Thyroid gland (tissue), 4 donors: Measurements from ENCODE around the gene PBX2. TPM values are rescaled to one million over a fixed set of nuclear protein-coding genes. Genes with fewer than 3 reads are reported as not detected.

Experiments used
- DNase-seq, 2 donors: peaks; one replicate each; pipeline ENCODE4 v3.0.0-alpha.2; 2019
- H3K27ac ChIP-seq, 3 donors: fragments of 200-600 bp; sonication (generic); 1 replicate in 2 of 3; 2 replicates in 1 of 3; pipeline ENCODE4 v1.5.1; 2016 to 2019; ENCODE audit warnings: mild to moderate bottlenecking in 1 of 3, moderate library complexity in 1 of 3
- H3K27me3 ChIP-seq: fragments of 200-600 bp; sonication (generic); one replicate; pipeline ENCODE4 v1.5.1; 2019
- H3K36me3 ChIP-seq, 2 donors: fragments of 200-600 bp; sonication (generic); one replicate each; pipeline ENCODE4 v1.5.1; 2016 to 2019
- H3K4me1 ChIP-seq, 2 donors: fragments of 200-600 bp; sonication (generic); one replicate each; pipeline ENCODE4 v1.5.1; 2017 to 2019
- H3K4me3 ChIP-seq, 3 donors: fragments of 200-600 bp; sonication (generic); replicated peaks in 1 of 3; 1 replicate in 2 of 3; 2 replicates in 1 of 3; pipeline ENCODE4 v1.5.1; 2016; ENCODE audit warnings: mild to moderate bottlenecking in 1 of 3
- H3K9me3 ChIP-seq: fragments of 200-600 bp; sonication (generic); one replicate; pipeline ENCODE4 v1.5.1; 2017
- POLR2A ChIP-seq, 2 donors: fragments of 450-650 bp; IDR thresholded peaks; one replicate each; pipeline ENCODE4 v1.6.1; 2017; ENCODE audit warnings: antibody characterized with exemption in 2 of 2, mild to moderate bottlenecking in 2 of 2, moderate library complexity in 1 of 2
- WGBS, 2 donors: methylation state at CpG; one replicate each; pipeline ENCODE4 v1.1.5; 2017; 5-methylcytosine and 5-hydroxymethylcytosine counted together
- intact Hi-C: fragments of 100-400 bp; cut with DNase I; formaldehyde crosslinking; loops from one replicate; pipeline ENCODE4 v1.15.1; 2023
- total RNA-seq, 4 donors: library from RNA; depleted of rRNA; stranded (reverse); fragments of >200 nt; gene quantifications; one replicate each; pipeline ENCODE4 v1.2.3, GENCODE V29; 2016
- TF ChIP-seq, protein P1 (sequence below), 6 experiments: fragments of 200-600 bp in 3 of 6; fragments of 450-650 bp in 3 of 6; sonication (generic) in 3 of 6; IDR thresholded peaks; one replicate each; pipeline ENCODE4 v1.5.1; 2016 to 2019; ENCODE audit warnings: antibody characterized with exemption in 6 of 6, mild to moderate bottlenecking in 2 of 6, inconsistent platforms in 1 of 6, moderate library complexity in 1 of 6

The PBX2 gene, protein sequence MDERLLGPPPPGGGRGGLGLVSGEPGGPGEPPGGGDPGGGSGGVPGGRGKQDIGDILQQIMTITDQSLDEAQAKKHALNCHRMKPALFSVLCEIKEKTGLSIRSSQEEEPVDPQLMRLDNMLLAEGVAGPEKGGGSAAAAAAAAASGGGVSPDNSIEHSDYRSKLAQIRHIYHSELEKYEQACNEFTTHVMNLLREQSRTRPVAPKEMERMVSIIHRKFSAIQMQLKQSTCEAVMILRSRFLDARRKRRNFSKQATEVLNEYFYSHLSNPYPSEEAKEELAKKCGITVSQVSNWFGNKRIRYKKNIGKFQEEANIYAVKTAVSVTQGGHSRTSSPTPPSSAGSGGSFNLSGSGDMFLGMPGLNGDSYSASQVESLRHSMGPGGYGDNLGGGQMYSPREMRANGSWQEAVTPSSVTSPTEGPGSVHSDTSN
- total RNA-seq: 10 to 100 TPM; 66.0 to 93.4 (median 74.2) TPM

DNA sequence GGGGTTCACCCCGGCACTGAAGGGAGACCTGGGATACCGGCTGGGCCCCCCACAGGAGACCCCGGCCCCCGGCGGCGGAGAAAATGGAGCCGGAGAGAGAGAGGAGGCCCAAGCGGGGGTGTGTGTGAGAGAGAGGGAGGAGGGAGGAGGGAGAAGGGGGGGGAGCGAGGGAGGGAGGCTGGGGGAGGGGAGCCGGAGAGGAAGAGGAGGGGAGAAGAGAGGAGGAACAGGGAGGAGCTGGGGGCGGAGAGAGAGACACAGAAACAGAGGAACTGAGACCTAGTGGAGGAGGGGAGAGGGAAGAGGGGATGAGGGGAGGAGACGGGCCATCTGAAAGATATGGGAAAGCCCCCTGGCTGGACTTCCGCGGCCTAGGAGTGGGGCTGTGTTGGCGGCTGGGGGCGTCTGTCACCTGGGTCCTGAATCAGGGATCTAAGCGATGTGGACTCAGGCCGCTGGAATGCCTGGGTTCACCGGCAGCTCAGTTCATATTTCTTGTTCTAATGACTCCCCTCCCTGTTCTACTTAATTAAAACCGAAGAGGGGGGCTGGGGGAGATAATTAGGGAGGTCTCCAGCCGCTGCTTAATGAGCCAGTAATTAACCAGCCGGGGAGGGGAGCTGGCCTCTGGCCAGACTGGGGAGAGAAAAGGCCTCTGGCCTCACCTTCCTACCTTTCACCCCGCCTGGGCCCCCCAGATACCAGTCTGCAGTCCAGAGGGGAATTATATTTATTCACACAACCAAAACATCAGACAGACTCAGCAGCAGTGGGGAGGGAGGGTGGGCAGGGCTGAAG lies at the start of gene PBX2:
PBX2 (minus strand) TSS at position 149 of the 798 bp plus-strand sequence. CDS start 287 bp downstream, outside the sequence.
- intact Hi-C loops: no loop called here
- H3K4me1 ChIP-seq: peaks cover 29 to 60% of the 10 kb centered on the region in 2 donors
- 2% methylated on average over 17 to 23 of the region's 23 CpGs for WGBS, 2 donors

DNA sequence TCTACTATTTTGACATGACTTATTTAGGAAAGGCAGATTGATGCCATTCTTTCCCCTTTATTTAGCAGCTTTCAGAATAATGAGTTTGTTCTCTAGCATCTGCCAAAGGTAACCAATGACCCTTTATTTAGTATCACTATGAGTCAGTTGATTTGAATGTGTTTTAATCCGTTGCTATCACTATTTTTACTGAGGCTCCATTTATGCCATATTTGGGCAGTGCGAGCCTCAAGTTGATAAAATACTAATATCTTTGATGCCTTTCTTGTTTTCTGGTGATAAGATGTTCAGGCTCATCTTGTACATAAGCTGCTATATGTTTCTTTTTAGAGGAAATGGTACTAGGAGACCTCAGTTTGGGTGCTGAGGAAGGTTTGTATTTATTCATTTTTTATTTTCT lies 49.5 kb upstream of the PBX2 start:
- H3K27me3 ChIP-seq: no peaks in the 10 kb centered on the region
- no peaks in the 10 kb centered on the region for H3K9me3 ChIP-seq
- WGBS, 2 donors: 88 to 93% methylated on average over 2 of the region's 2 CpGs
- DNase-seq: no peak
- peaks cover 0 to 6% of the 10 kb centered on the region in 2 donors for H3K4me1 ChIP-seq
- no peak overlapping the region for H3K4me3 ChIP-seq
- TF ChIP-seq, protein P1, sequence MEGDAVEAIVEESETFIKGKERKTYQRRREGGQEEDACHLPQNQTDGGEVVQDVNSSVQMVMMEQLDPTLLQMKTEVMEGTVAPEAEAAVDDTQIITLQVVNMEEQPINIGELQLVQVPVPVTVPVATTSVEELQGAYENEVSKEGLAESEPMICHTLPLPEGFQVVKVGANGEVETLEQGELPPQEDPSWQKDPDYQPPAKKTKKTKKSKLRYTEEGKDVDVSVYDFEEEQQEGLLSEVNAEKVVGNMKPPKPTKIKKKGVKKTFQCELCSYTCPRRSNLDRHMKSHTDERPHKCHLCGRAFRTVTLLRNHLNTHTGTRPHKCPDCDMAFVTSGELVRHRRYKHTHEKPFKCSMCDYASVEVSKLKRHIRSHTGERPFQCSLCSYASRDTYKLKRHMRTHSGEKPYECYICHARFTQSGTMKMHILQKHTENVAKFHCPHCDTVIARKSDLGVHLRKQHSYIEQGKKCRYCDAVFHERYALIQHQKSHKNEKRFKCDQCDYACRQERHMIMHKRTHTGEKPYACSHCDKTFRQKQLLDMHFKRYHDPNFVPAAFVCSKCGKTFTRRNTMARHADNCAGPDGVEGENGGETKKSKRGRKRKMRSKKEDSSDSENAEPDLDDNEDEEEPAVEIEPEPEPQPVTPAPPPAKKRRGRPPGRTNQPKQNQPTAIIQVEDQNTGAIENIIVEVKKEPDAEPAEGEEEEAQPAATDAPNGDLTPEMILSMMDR (IDR thresholded peaks at IDR 0.05): no peak
- no peak for TF ChIP-seq POLR2A (IDR thresholded peaks at IDR 0.05)
- H3K27ac ChIP-seq: no peak overlapping the region
- intact Hi-C loops: no loop called here
- no peaks in the 10 kb centered on the region for H3K36me3 ChIP-seq

More for the DNA sequence above, at the start of gene PBX2:
- peak within 1 kb of the TSS; percentile 97 to 99 (median 98) for H3K27ac ChIP-seq
- peaks cover 6 to 13% of the 10 kb centered on the region in 2 donors for H3K36me3 ChIP-seq
- no peaks in the 10 kb centered on the region for H3K9me3 ChIP-seq
- no peaks in the 10 kb centered on the region for H3K27me3 ChIP-seq
- peak; percentile 96 for DNase-seq
- H3K4me3 ChIP-seq: peak within 1 kb of the TSS; percentile 40 to 64 (median 40)
- peak in 1 of 2 donors; percentile 86 for TF ChIP-seq POLR2A (IDR thresholded peaks at IDR 0.05)
- TF ChIP-seq, protein P1 (IDR thresholded peaks at IDR 0.05): no peak

DNA sequence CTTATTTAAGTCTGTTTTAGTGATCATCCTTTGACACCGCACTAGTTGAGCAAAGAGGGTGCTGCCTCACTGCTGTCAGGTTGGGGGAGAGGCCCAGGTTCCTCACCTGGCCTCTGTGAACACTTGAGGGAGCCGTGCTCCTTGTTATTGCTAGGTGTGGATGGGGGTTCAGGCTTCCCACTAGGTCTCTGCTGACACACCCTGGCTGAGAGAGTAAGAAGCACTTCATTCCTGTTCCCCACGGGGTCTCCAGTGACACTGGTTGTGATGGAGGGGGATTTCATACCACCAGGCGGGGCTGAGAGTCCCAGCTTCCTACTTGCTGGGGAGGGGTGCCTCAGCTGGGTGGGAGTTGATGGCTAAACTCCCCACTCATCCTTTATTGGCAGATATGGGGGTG lies 44.9 kb upstream of the PBX2 start:
- Histone ChIP-seq H3K4me3 (no peak overlapping the region), H3K27ac (no peak overlapping the region), H3K4me1 (no peaks in the 10 kb centered on the region), H3K36me3 (no peaks in the 10 kb centered on the region), H3K27me3 (no peaks in the 10 kb centered on the region), H3K9me3 (no peaks in the 10 kb centered on the region)
- intact Hi-C loops: no loop called here
- no peak for DNase-seq
- TF ChIP-seq POLR2A (IDR thresholded peaks at IDR 0.05): no peak
- WGBS, 2 donors: 44 to 49% methylated on average over 4 of the region's 4 CpGs

DNA sequence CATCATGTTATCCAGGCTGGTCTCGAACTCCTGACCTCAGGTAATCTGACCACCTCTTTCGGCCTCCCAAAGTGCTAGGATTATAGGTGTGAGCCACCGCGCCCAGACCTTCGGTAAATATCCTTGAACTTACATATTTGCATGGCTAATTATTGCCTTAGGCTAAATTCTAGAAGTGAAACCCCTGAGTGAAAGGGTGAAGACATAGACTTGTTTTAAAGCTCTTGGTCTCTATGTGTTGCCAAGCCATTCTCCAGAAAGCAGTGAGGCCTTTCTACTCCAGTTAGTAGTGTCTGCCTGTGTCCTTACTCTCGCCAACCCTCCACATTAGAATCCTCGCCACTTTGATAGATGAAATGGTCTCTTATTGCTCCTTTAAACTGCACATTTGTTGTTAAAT lies 36.4 kb upstream of the PBX2 start:
- H3K27me3 ChIP-seq: no peaks in the 10 kb centered on the region
- WGBS, 2 donors: 87 to 94% methylated on average over 7 of the region's 7 CpGs
- TF ChIP-seq, protein P1 (IDR thresholded peaks at IDR 0.05): no peak
- TF ChIP-seq POLR2A (IDR thresholded peaks at IDR 0.05): no peak
- DNase-seq: no peak
- H3K36me3 ChIP-seq: no peaks in the 10 kb centered on the region
- intact Hi-C loops: no loop called here
- no peaks in the 10 kb centered on the region for H3K9me3 ChIP-seq
- H3K4me1 ChIP-seq: no peaks in the 10 kb centered on the region
- H3K4me3 ChIP-seq: no peak overlapping the region
- no peak overlapping the region for H3K27ac ChIP-seq

DNA sequence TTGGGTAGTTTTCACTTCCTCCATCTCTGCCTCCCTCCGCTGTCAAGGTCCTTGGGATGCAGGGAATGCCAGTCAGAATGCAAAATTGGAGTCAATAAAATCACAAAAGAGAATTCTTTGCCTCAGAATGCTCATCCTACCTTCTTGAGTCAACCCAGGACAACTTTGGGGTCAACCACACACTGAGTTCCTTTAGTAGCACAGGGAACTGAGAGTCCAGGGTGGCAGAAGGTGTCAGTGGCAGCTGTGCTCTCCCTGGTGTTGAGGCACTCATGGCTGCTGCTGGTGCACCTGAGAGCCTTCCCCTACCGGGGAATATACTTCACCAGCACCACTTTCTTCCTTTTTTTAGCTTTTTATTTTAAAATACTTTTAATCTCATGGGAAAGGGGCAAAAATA lies 34.7 kb upstream of the PBX2 start:
- H3K27ac ChIP-seq: no peak overlapping the region

More for the DNA sequence above, 34.7 kb upstream of the PBX2 start:
- no peaks in the 10 kb centered on the region for H3K4me1 ChIP-seq
- intact Hi-C loops: no loop called here
- no peaks in the 10 kb centered on the region for H3K9me3 ChIP-seq
- no peak overlapping the region for H3K4me3 ChIP-seq
- DNase-seq: no peak
- H3K27me3 ChIP-seq: no peaks in the 10 kb centered on the region
- WGBS, 2 donors: 55 to 87% methylated on average over 2 of the region's 2 CpGs
- TF ChIP-seq, protein P1 (IDR thresholded peaks at IDR 0.05): no peak
- TF ChIP-seq POLR2A (IDR thresholded peaks at IDR 0.05): no peak
- no peaks in the 10 kb centered on the region for H3K36me3 ChIP-seq
